Measurements from ENCODE around the gene PAXIP1.
"Not testable (repeated sequence)": the region's sequence is repeated elsewhere in the genome, so short reads cannot be mapped to it uniquely, and the experiment has no call there.

The PAXIP1 gene

DNA sequence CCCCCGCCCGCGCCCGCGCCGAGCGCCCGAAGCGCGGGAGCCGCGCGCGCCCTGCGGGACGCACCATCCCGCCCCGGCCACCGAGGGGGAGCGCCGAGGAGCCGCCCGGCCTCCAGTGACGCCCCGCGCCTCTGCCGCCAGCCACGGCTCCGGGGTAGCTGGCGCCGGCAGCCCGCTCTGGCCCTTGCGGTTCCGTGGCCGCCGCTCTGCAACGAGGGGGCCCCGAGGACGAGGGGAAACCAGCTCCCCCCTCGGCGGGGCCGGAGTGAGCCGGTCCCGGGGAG, at the start of gene PAXIP1:
PAXIP1 (minus strand) TSS at position 33 of the 284 bp plus-strand sequence. CDS start 195 bp downstream, outside the sequence.
- in situ Hi-C loops (cut with MboI; ENCODE audit: low sequenced_read_pairs): no loop called here

- in situ Hi-C loops (cut with MboI; ENCODE audit: low sequenced_read_pairs): no loop called here
These were observed 48.4 kb upstream of the PAXIP1 start for GRCh38 chr7:155051355-155051754.

GRCh38 chr7:155048006-155048405, 45.1 kb upstream of the PAXIP1 start:
- in situ Hi-C loops (cut with MboI; ENCODE audit: low sequenced_read_pairs): no loop called here

- in situ Hi-C loops (cut with MboI; ENCODE audit: low sequenced_read_pairs): no loop called here
These were observed 40.8 kb upstream of the PAXIP1 start for GRCh38 chr7:155043756-155044155.

DNA sequence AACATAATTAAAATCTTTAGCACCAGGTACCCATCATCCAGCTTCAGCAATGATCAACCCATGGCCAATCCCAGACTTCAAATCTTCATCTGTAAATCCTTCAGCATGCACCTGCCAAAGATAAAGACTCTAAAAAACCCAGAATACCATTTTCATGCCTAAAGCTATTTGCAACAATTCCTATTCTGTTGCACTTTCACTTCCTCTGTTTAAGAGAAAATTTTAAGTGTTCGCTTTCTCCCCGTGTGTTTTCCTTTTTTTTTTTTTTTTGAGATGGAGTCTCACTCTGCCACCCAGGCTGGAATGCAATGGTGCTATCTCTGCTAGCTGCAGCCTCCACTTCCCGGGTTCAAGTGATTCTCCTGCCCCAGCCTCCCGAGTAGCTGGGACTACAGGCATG, 35.4 kb upstream of the PAXIP1 start:
- in situ Hi-C loops (cut with MboI; ENCODE audit: low sequenced_read_pairs): no loop called here

DNA sequence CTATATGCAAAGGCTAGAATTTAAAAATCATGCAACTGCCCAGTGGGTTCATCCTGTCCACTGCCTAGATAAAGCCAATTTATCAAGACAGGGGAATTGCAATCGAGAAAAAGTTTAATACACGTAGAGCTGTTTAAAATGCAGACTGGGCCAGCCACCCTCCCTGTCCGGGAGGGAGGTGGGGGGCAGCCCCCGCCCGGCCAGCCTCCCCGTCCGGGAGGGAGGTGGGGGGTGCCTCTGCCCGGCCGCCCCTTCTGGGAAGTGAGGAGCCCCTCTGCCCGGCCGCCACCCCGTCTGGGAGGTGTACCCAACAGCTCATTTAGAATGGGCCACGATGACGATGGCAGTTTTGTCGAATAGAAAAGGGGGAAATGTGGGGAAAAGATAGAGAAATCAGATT, 31.6 kb upstream of the PAXIP1 start:
- in situ Hi-C loops (cut with MboI; ENCODE audit: low sequenced_read_pairs): not testable (repeated sequence)

DNA sequence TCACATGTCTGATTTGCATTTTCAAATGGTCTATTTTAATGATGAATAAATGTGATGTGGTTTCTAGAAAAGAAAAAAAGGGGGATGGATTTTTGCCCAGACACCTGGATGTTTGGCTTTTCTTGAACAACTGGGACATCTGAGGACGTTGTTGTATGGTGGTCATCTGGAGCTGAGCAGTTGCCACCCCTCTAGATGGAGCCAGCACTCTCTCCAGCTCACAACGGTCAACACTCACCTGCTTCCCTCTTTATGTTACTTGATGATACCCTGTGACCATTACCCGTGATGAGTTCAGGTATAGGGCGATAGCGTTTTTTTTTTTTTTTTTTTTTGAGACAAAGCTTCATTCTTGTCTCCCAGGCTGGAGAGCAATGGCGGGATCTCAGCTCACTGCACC, 30.1 kb upstream of the PAXIP1 start:
- in situ Hi-C loops (cut with MboI; ENCODE audit: low sequenced_read_pairs): no loop called here

- in situ Hi-C loops (cut with MboI; ENCODE audit: low sequenced_read_pairs): no loop called here
These were observed 25.0 kb upstream of the PAXIP1 start for GRCh38 chr7:155027879-155028278.

DNA sequence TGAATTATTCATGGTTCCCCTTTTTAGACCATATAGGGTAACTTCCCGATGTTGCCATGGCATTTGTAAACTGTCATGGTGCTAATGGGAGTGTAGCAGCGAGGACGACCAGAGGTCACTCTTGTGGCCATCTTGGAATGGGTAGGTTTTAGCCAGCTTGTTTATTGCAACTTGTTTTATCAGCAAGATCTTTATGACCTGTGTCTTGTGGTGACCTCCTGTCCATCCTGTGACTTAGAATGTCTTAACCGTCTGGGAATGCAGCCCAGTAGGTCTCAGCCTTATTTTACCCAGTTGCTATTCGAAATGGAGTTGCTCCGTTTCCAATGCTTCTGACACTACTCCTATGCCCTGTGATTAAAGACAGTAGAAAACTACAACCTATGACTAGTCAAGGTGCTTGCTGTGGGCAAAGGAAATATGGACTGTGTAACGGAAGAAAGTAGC, 18.8 kb upstream of the PAXIP1 start:
- in situ Hi-C loops (cut with MboI; ENCODE audit: low sequenced_read_pairs): no loop called here

DNA sequence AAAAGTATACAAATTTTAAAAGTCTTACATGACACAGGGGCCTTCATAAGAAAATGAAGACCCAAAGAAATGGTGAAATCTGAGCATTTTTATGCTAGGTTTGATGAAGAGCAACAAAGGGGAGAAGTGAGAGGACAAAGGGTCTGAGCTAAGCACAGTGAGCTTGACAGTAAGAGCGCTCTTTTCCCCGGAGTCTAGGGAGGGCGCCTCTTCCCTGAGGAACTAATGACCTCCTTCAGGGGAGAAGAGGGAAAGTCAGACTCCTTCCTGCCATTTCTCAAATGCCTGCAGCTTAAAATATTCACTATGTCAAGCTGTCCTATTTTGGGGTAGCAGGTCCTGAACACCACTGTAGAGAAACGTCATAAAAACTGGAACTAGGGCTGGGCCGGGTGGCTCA, 18.1 kb upstream of the PAXIP1 start:
- in situ Hi-C loops (cut with MboI; ENCODE audit: low sequenced_read_pairs): no loop called here

- in situ Hi-C loops (cut with MboI; ENCODE audit: low sequenced_read_pairs): no loop called here
These were observed 14.9 kb upstream of the PAXIP1 start for GRCh38 chr7:155017834-155018233.

DNA sequence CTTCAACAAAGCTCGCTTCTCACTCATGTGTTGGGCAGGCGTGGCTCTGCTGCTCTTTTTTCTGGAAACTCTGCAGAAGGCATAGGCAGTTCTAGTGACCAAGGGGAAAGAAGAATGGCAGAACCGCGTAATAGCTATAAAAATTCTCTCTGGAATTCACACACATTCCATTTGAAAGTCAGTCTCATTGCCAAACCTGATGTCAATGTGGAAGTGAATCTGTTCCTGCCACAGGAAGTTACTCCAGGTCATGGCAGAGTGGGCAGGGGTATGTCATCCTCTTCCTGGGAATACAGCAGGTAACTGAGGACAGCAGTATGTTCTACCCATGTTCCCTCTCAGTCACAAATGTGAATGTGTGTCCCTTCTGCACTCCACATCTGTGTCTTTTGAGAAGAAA, 8.2 kb upstream of the PAXIP1 start:
- in situ Hi-C loops (cut with MboI; ENCODE audit: low sequenced_read_pairs): no loop called here

- in situ Hi-C loops (cut with MboI; ENCODE audit: low sequenced_read_pairs): no loop called here
These were observed 6.7 kb upstream of the PAXIP1 start for GRCh38 chr7:155009570-155010157.

- in situ Hi-C loops (cut with MboI; ENCODE audit: low sequenced_read_pairs): no loop called here
These were observed 5.0 kb upstream of the PAXIP1 start for GRCh38 chr7:155007947-155008346.

DNA sequence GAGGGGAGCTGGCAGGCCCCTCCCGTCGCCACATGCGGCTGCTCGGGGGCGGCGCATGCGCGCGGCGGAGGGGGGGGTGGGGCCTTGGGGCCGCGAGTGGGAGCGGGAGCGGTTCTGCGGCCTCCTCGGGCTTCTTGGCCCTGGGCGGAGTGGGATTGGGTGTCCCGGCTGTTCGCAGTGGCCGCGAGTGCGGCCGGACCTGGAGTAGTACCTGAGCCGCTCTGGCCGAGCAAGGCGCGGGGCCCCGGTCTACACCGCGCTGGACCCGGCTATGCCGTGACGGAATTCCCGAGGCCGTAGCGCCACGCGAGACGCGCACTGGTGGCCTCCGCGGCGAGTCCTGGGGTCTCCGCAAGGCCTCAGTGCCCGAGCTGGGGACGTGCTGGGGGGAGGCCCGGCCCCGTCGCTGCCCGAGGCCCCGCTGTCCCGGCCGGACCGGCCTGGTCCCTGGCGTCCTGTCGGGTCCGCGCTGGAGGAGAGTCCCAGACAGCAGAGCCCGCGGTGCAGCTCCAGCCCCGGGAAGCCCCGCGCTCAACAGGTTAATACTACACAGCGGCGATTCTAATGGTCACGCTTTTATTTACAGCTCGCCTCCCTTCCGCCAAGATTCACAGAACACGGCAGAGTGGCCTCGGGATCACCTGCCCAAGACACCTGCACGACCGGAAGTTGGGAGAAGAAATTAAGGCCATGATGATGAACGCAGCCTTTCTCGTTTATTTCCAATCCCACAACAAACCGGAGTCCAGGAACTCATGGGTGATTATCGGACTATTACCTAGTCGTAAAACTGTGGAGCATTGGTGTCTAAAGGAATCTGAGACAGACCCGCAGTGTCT, 671 bp upstream of the PAXIP1 start:
- in situ Hi-C loops (cut with MboI; ENCODE audit: low sequenced_read_pairs): no loop called here

- in situ Hi-C loops (cut with MboI; ENCODE audit: low sequenced_read_pairs): no loop called here
These were observed 373 bp downstream of the PAXIP1 start for GRCh38 chr7:155002411-155003091.

DNA sequence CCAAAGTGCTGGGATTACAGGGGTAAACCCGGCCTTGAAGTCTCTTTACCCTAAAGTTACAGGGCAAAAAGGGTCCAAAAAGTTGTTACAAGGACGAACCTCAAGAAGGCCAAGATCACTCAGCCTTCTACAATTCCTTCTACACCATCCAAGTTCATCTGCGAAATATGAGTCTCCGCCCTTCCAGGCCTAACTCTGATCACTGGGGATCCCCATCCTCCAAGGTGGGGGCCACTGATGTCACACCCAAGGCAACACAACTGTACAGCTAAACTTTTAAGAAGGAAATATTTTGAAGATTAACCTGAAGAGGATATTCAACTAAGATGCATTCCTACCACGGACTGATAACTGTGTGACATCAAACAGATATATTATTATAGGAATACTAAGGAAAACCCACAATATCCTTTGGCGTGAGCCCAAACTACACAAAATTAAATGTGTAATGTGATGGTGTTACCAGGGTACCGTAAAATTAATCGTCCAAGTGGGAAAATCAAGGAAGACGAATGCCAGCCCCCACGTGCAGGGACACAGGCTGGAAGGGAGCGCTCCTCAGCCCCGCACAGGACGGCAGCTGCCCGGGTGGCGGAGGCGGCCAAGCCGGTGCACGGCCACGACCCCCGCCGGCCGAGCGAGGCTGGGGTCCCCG, 1.0 kb downstream of the PAXIP1 start:
- in situ Hi-C loops (cut with MboI; ENCODE audit: low sequenced_read_pairs): no loop called here

GRCh38 chr7:155000795-155001194, 2.1 kb downstream of the PAXIP1 start:
- in situ Hi-C loops (cut with MboI; ENCODE audit: low sequenced_read_pairs): no loop called here

DNA sequence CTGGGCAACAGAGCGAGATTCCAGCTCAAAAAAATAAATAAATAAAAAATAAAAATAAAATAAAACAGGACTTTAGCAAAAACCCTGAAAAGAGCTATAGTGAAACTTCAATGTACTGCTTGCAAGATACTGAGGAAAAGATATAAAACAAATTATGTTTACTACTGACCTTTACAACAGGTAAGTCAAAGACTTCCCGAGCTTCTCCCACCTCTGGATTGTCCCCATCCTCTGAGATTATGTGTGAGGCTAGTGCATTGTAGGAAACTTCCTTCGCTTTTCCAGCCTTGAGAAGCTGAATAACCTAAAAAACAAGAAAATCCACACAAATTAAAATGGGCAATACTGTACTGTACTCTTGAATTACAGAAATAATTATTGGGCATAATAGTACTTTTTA, 4.4 kb downstream of the PAXIP1 start:
- in situ Hi-C loops (cut with MboI; ENCODE audit: low sequenced_read_pairs): no loop called here

GRCh38 chr7:154997840-154998370, 5.0 kb downstream of the PAXIP1 start:
- in situ Hi-C loops (cut with MboI; ENCODE audit: low sequenced_read_pairs): no loop called here

DNA sequence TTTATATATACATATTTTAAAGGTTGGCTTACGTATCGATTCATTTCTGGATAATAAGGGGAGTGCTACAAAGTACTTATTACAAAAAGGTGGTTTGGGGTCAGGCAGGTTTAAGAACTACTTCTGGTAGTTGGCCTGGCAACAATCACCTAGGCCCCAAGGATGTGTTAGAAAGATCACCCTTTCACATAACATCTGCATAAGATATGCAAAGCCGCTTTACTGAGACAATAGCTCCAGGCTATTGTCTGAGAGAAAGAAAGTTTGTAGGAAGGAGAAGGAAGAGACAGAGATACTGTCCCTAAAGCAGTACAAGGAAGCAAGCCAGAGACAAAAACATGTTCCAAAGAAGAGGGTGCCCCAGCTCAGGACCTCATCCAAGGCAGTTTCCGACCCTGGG, 6.2 kb downstream of the PAXIP1 start:
- in situ Hi-C loops (cut with MboI; ENCODE audit: low sequenced_read_pairs): no loop called here
